GM18498 (cell line): Measurements from ENCODE around the gene SUMO4.

ENCODE experiments used
- ATAC-seq: cut with Tn5 transposase; IDR thresholded peaks from one replicate; pipeline ENCODE4 v1.9.1; 2021; ENCODE audit warnings: mild to moderate bottlenecking, moderate library complexity; ENCODE audit not compliant: unreplicated experiment

Gene SUMO4

DNA sequence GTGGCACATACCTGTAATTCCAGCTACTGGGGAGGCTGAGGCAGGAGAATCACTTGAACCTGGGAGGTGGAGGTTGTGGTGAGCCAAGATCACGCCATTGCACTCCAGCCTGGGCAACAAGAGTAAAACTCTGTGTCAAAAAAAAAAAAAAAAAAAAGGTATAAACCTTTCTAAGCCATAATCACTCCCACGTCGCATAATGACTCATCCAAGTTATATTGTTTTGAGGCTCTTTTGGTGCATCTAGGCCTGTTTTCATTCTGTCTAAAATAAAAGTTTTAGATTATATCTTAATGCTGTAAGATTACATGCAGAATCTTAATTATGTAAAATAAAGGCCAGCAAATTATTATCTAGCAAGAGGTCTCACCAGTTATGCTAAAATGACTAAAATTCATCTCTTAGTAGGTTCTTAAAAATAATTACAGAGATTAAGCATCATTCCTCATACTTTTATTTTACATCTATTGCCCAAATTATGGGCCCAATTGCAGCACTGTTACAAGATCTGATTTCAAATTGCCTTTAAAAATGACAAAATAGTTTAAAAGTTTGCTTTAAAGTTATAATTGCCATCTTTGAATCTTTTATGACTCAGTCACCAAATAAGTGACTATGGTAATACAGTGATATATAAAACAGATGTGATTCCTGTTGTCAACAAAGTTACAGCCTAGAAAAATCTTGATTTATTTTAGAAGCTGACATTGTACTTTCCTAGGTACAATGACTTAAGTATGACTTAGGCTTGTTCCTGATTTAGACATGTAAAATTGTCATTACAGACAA, 10.4 kb upstream of the SUMO4 start:
- ATAC-seq, result no peak

DNA sequence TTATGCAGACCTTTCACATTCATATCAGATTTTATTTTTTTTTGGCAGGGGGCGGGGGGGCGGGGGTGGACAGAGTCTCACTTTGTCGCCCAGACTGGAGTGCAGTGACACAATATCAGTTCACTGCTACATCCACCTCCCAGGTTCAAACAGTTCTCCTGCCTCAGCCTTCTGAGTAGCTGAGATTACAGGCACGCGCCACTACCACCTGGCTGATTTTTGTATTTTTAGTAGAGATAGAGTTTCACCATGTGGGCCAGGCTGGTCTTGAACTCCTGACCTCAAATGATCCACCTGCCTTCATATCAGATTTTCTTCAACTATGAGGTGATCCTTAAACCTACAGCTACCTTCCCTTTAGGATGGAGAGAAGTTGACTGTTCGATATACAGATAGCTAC, 8.0 kb upstream of the SUMO4 start:
- no peak for ATAC-seq

DNA sequence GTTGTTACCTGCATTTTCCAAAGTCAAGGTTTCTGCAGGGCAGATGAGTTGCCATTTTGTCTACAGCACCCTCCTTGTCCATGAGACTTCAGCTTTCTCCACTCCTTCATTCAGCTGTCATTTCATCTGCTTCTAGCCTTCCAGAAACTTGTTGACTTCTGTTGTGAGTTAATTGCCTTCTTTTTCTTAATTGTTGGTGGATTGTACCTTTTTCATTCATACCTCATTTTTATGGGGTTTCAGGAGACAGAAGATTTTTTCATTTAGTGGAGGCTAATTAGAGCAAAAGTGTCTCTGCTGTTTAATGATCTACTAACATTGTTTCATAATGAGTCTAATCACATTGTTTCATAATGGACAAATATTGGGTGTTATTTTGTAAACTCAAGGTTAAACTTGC, 7.5 kb upstream of the SUMO4 start:
- no peak for ATAC-seq

DNA sequence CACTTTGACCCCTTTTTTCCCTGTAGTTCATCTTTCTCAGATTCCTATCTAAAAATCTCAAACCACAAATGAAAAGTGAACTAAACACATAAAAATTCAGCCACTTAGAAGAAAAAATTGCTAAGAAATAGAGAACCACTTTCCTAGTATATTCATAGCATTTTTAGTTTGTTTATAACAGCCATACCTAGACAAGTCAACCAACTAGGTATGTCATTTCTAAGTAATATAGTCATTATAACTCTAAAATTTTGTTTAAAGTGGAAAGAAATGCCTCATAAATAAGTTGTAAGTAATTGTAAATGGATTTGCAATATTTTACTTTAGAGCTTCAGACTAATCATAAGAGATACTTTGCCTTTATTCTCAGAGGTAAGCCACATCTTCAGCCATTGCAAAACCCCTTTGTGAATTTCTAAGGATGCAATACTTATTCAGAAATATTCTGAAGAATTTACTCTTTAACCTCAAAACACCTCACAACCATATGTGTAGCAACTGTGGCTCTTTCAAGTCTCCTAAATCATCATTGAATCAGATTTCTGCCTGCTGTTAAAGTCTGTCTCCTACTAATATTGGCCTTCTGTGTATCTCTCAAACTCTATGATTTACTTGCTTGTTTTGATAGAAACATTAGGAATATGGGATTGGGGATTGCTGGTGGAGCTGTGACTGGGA, 6.9 kb upstream of the SUMO4 start:
- no peak for ATAC-seq

DNA sequence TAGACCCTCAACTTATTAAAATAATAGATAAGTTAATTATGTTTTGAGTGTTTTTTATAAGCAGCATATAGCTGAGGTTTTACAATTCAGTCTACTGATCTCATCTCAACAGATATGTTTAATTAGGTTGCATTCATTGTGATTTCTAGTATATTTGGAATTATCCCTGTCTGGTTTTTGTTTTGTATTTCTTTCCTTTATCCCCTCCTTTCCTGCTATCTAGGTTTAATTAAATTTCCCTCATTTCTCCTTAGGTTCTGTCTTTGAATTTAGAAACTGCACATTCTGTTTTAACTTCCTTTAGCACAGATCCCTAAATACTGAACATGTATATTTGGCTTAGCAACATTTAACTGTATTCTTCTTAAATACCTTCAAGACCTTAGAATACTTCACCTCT, 4.9 kb upstream of the SUMO4 start:
- no peak for ATAC-seq

DNA sequence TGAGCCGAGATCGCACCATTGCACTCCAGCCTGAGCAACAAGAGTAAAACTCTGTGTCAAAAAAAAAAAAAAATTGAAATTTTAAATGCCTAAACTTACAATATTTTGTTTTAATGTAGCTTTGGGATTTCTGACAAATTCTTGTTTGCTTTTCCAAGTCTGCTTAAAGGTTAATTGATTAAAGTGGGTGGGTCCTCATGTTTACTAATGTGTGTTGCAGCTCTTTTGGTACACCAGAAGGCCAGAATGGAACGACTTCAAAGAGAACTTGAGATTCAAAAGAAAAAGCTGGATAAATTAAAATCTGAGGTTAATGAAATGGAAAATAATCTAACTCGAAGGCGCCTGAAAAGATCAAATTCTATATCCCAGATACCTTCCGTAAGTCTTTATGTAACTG, 2.7 kb upstream of the SUMO4 start:
- ATAC-seq, result no peak

DNA sequence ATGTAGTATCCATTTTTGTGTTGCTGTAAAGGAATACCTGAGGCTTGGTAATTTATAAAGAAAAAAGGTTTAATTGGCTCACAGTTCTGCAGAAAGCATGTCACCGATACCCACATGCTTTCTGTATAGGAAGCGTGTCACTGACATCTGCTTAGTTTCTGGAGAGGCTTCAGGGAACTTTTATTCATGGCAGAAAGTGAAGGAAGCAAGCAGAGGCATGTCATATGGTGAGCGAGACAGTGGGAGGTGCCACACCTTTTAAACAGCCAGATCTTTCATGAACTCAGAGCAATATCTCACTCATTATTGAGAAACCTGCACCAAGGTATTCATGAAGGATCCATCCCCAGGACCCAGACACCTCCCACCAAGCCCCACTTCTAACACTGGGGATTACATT, 3.5 kb downstream of the SUMO4 start:
- ATAC-seq, result no peak

DNA sequence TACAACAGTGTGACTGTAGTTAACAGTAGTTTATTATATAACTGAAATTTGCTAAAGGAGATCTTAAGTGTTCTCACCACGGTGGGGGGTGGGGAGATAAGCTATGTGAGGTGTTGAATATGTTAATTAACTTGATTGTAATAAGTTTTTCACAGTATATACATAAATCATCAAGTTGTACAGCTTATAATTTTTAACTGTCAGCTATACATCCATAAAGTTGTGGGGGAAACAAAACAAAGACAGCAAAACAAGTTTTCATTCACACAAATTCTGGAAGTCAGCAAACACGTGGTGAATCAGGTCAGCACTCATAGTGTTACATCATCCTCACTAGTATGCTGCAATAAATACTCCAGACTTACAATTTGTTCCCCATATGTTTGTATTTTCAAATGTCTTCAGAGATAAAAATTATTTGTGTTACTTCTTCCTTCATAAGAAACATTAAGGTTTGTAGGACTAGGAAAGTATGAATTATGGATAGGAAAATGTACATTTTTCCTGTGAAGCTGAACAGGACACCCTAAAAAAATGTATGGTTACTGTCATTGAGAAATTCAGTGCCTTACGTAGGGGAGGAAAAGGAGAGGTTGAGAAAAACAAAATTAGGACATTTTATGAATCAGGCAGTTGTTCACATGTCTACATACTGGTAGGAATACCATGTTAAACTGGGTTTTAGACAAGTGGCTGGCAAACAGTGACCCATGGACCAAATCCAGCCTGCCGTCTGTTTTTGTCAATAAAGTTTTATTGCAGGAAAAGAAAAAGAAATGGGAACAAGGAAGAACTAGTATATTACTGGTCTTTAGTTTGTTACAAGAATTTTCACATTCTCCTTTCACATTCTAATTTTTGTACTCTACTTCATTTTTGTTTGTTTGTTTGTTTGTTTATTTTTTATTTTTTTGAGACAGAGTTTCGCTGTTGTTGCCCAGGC, 6.0 kb downstream of the SUMO4 start:
- no peak for ATAC-seq

DNA sequence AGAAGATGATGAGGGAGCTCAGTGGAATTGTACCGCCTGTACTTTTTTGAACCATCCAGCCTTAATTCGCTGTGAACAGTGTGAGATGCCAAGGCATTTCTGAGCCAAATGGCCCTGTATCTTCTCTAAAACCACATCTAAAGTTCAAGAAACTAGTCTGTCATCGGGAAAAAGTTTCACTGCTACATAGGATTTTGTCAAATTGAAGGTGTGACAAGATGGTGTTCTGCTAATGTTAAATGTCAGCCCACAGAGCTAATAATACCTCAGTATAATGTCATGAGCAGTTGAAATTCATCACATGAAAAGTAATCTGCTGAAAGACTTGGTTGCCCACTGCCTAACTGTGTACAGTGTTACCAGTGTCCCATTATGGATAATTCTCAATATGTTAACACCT, 9.6 kb downstream of the SUMO4 start:
- no peak for ATAC-seq

DNA sequence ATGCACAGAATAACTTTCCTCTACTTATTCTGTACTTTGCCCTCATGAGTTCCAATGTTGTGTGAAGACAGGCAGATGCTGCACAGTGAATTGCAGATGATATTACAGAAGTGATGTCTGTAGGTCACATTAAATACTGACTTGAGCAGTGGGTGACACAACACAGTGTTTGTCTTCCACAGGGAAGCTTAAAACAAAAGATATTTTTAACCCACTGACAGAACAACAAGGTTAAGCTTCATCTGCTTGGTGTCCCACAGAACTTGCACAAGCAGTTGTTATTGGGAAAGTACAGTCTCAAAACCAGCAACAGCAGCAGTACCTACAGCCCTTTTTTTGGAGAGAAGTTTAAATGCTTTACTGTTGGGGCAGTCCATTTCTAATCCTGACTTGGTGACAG, 10.5 kb downstream of the SUMO4 start:
- ATAC-seq, result no peak

DNA sequence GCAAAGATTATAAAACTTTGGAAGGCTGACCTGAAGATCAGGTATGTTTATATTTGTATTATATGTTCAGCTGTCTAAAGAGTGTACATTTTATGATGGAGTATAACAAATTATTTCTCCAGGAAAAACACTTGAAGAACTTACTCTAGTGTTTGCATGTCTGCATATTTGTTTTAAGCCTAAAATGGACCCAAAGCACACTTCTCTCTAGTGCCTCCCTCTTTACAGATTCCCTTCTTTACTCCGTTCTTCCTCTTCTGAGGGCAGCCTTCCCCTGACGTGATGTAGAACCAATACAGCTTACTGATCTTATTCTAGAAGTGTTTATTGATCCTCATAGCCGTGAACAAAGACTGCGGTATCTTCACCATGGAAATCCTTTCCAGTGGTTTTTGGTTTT, 13.9 kb downstream of the SUMO4 start:
- ATAC-seq, result no peak

DNA sequence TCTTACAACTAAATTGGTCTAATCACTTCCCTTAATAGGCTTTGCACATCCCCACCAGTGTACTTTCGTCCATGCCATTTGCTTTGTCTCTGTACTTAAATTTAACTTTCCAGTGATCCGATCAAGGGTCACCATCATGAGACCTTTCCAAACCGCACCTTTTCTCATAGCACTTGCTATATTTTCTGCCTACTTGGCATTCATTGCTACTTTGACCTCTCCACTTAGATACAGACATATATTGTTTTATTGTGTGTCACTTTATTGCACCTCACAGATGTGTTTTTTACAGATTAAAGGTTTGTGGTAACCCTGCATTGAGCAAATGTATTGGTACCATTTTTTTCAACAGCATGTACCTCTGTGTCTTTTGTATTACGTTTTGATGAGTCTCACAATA, 14.8 kb downstream of the SUMO4 start:
- ATAC-seq, result no peak

DNA sequence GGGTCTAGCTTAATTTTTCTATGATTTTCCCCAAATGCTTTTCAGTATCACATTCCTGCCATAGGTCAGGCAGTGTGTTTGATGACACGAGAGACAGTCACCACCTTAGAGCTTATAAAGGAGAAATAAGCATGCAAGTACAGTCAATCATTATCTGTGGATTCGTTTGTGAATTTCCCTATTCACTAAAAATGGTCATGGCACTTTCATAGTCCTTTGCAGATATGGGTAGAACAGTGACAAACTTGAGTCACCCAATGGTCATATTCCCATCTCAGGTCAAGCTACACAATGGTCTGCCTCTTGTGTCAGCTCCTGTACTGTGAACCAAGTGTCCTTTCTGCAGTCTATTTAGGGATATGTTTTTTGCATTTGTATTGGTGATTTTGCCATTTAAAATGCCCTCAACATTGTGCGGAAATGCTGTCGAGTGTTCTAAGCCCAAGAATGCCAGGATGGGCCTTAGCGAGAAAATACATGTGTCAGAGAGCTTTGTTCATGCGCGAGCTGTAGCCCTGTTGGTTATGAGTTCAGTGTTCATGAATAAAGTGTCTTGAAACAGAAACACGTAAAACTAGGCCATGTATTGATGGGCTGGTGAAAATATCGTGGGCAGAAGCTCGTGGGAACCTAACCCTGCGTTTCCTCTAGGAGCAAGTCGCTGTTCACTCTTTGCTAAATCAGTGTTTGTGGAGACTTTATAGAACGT, 19.8 kb downstream of the SUMO4 start:
- ATAC-seq, result no peak

DNA sequence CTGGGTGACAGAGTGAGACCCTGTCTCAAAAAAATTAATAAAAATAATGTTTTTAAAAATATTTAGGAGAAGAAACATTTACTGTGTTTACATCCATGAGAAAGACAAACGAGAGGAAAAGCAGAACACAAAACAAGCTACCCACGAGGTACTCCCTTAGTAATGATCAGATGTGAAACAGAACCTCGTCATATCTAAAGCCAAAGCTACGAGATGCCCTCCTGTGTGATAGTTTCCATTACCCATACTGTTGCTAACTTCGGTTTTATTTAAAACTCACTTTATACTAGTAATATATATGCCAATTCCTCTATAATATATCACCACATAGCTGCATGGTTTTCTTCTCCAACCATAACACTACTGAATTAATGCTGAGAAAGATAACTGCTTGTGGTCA, 21.1 kb downstream of the SUMO4 start:
- no peak for ATAC-seq

DNA sequence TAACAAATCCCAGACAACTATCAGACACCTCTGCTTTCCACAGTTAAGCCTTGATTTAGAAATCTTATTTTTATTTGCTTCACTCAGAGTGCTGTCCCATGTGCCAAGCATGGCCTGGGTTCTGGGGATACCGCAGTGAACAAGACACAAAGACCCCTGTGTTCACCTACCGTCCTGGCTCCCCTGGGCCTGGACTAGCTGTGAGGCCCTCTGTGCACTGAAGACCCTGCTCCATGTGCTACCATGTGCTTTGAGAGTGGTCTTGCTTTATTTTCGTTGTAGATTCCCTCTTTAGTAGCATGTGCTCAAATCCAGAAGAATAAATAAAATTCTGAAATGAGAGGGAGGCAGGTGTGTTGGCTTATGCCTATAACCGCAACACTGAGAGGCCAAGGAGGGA, 22.5 kb downstream of the SUMO4 start:
- ATAC-seq, result no peak

DNA sequence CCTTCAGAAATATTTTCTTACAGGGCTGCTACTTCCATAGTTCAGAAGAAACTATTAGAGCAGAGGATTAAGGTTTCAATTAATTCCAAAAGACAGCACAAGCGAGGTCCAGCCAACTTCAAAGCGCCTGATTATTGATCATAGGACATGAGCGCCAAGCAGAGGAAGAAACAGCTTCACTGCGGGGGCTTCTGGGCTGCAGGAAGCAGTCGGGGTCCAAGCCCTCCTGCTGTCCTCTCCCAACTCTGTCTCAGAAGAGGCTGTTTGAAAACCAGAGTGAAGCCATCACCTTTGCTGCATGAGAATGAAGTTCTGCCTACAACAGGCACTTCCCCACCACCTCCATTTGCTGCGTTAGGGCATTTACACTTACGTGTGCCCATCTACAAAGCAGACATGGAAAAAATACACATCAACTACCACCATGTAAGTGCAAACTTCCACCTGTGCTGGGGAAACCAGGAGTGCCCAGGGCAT, 23.9 kb downstream of the SUMO4 start:
- ATAC-seq, result no peak

DNA sequence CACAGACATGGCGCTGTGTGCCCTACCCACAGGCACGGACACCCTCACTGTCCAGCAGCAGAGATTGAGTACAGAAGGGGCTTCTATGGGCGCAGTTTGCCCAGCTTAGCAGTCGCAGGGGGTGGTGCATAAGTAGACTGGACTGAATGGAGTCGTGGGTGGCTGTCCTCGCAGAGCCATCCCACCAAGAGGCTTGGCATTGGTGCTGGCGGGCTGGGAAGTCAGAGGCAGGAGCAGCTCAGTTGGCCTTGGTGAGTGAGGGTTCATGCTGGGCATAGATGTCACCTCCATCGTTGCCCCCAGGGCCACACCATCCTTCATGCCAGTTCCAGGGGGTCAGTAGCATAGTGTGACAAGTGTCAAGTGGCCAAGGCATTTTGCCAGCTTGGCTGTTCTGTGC, 25.2 kb downstream of the SUMO4 start:
- ATAC-seq, result no peak

DNA sequence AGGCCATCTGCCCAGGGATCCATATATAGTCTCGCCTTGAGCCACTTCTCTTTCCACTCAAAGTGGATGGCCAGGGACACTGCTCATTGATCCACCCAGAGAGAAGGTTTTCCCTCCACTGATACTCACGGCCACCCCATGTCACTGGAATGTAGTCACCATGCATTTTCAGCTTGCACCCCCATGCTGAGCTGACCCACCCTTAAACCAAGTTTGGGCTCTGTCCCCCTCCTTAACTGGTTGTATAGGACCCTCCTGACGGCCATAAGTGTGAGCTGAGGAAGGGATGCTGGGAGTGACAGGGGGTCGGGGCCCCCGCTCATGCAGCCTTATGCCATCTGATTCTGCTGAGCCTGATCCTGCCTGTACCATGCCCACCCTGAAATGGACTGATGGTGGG, 25.7 kb downstream of the SUMO4 start:
- no peak for ATAC-seq

DNA sequence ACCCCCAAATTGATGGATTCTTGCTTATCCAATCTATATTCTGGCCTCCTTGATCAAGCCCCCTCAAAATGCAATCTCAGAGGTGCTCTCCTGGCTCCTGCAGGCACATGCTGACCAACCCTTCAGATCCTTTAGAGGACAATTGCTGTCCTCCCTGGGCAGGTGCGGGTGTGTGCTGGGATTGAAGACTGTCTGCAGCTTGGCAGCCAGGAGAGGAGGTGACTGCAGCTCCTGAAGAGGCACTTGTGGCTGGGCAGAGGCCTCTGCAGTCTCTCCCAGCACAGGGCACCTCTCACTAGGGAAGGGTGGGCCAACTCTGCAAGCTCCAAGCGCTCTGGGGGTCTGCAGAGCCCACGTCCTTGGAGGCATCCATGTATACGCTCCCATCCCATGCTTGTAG, 28.5 kb downstream of the SUMO4 start:
- ATAC-seq, result no peak

DNA sequence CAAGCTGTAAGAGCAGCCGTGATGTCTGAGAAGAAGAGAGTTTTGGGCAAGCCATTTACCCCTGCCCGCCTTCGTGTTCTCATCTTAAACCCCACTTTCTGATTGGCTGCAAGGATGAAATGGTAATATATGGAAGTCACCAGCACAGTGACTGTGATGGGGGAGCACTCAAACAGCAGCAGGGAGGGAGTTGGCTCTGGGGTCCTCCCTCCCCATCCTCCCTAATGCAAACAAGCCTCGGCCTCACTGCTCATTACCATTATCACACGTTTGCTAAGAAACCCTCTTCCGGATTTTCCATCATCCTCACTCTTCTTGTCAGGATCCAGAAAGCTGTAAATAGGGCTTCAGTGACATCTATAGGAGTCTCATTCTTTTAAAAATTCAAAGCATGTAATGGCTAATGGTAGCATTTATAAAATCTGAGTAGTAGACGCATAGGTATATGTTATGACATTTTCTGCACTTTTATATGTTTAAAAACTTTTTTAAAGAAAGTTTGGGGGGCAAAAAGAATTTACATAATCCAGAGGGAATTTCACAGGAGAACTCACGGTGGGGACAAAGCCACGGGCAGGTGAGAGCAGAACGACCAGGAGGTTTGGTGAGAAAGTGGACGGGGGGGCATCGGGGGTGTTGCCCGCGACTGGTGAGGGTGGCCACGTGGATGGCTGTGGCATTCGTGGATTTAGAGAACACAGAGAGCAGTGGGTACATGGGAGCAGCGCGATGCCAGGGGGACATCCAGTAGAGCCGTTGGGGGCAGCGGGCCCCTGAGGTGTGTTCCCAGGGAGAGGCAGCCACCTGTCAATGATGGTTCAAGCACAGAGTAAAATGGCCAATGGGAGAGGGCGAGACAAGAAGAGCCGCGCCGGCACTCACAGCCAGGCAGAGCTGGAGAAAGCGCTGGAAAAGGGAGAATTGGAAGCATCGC, 29.6 kb downstream of the SUMO4 start:
- ATAC-seq, result no peak
